HG03159 (cell line): ENCODE results near the gene SPDYE6.
"Not testable (repeated sequence)": the region's sequence is repeated elsewhere in the genome, so short reads cannot be mapped to it uniquely, and the experiment has no call there.

Experiments used
- ATAC-seq: cut with Tn5 transposase; IDR thresholded peaks from one replicate; pipeline ENCODE4 v1.9.1; 2021; ENCODE audit warnings: mild to moderate bottlenecking, moderate library complexity; ENCODE audit not compliant: unreplicated experiment

The SPDYE6 gene

DNA sequence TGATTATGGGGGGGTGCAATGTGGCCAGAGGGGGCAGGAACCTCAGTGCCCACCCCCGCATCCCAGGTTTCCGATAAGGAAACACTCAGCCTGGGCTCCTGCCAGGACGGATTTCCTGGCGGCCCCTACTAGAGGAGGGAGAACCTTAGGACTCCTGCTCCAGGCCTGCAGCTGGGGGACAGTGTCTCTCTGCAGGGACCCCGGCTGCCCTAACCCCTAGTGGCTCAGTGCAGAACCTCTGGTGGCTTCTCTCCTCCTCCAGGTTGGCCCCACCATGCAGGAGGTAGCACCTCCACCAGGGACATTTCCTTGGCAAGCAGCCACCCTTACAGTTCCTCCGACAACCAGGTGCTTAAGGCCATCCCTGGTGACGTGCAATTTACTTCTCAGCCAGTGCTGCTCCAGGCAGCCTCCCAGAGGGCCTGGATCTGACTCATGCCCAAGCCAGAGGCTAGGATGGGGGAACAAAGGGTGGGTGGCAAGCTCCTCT is 37.7 kb downstream of the SPDYE6 start:
- ATAC-seq = no peak

DNA sequence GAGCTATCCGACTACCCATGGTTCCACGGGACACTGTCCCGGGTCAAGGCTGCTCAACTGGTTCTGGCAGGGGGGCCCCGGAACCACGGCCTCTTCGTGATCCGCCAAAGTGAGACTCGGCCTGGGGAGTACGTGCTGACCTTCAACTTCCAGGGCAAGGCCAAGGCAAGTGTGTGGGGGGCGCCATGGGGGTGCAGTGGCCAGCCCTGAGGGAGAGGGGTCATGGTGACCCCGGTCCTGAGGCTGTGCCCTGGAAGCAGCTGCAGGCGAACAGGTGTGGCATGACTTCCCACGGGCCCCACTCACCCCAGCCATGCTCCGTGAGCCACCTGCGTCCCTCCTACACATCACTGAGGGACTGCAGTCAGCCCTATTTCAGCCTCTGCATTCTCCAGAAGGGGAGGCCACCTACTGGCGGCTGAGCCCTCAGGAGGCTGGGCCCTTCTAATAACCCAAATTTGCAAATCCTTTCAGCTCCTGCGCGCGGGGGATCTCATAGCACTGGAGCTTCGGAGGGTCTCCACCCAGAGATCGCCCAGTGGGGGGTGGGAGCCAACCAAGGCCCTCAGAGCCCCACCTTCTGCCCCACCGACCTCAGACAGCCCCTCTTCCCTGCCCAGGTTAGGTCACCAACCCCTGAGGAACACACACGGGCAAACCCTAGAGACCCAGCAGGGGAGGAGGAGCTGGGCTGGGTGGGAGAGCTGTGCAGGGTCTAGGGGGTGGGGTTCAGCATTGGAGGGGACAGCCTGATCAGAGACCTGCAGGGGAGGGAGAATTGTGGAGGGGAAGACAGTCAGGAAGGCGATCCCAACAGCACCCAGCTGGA is 38.8 kb downstream of the SPDYE6 start:
- ATAC-seq = no peak

DNA sequence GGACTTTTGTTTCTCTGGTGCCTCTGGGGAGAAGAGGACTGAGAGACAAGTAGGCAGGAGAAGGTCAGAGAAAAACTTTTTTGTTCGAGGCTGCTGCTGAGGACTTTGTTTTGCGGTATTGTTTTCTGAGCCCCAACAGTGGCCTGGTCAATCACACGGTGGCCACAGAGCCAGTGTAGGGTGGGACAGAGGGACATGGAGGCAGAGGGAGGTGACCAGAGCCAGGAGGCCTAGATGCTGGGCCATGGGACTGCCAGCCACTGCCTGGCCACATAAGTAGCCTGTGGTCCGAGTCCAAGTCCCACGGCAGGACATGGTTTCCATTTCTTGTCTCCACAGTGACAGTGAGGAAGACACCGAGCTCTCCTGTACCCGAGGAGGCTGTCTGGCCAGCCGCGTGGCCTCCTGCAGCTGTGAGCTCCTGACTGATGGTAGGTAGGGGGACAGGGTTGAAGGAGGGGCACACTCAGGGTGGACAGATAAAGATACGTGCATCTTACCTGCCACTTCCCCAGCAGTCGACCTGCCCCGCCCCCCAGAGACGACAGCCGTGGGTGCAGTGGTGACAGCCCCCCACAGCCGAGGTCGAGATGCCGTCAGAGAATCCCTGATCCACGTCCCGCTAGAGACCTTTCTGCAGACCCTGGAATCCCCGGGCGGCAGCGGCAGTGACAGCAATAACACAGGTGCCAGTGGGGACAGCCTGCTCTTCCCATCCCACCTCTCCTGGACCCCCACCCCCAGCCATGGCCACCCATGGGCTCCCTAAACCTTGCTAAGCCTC is 42.1 kb downstream of the SPDYE6 start:
- no peak for ATAC-seq

DNA sequence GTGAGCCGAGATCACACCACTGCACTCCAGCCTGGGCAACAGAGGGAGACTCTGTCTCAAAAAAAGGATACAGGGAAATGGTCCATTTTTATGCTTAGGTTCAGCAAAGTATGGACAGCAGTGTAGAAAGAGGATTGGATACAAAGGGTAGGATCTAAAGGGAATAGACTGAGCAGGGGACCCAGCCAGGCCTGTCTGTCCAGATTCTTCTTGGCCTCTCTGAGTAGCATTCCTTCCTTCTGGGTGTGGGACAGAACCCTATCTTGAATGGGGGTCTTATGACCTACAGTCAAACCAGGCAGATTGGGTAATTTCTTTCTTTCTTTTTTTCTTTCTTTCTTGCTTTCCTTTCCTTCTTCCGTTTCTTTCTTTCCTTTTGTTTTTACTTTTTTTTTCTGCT is 43.9 kb downstream of the SPDYE6 start:
- ATAC-seq = no peak

DNA sequence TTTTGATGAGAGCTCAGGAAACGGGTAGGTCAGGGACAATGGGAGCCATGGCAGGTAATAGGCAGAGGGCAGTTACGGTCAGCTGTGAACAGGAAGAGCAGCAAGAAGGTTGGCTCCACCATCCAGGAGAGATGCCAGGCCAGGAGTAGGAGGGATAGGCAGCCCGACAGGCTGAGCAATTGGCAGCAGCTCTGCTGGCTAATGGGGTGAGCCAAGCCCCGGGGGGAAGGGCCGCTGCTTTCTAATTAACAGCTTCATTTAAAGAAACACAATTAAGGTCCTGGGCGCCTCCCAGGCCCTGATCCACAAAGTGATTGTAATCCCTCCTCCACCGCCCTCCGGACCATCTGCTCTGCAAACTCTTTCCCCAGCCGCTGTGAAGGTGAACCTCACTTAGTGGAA is 45.8 kb downstream of the SPDYE6 start:
- no peak for ATAC-seq

DNA sequence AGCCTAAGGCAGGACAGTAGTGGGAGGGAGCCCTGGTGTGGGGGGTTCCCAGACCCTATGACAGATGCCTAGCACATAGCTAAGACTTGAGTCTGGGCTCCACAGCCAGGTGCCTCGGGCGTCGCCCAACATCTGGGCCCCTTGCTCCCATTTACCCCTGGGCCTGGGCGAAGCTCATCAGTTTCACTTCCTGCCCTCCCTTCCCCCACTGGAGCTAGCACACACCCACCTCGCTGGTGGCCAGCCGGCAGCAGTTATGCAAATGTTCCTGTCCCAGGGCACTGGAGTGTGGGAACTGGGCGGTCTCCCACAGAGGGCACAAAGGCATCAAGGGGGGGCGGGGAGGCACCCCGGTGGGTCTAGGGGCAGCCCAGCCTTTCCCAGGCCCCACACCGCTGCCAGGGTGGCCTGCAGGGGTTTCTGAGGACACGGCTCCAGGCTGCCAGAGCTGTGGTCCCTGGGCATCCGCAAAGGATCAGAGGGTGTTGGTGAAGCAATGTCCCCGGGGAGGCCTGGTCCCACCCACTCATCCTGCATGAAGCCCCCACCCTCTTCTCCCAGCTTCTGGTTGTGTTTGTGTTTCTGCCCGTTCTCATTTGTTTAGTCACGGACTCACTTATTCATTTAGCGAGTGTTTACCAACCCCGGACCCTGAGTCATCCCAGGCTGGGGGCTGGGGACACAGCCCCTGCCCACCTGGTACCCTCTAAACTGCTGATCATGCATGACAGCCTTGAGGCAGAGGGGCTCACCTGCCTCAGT is 49.1 kb downstream of the SPDYE6 start:
- peak; percentile 70 for ATAC-seq

DNA sequence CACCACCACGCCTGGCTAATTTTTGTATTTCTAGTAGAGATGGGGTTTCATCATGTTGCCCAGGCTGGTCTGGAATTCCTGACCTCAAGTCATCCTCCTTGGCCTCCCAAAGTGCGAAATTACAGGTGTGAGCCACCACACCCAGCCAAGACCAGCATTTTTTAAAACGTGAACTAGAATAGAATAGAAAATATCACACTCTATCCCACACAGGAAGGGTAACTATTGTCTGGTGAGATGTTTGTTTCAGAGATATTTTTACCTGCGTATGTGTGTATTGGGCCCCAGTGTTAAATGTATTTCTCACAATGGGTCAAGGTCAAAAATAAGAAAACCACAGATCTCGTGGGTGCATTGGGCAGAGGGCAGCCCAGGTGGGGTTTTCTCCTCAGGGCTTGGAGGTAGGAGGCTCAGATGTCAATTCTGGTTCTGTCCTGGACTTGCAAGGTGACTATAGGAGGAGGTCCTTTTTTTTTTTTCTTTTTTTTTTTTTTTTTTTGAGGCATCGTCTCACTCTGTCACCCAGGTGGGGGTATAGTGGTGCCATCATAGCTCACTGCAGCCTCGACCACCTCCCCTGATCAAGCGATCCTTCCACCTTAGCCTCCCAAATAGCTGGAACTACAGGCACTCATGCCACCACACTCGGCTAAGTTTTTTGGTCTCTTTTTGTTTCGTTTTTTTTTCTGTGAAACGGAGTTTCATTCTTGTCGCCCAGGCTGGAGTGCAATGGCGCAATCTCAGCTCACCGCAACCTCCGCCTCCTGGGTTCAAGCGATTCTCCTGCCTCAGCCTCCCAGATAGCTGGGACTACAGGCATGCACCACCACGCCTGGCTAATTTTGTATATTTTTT is 50.6 kb downstream of the SPDYE6 start:
- ATAC-seq = no peak

DNA sequence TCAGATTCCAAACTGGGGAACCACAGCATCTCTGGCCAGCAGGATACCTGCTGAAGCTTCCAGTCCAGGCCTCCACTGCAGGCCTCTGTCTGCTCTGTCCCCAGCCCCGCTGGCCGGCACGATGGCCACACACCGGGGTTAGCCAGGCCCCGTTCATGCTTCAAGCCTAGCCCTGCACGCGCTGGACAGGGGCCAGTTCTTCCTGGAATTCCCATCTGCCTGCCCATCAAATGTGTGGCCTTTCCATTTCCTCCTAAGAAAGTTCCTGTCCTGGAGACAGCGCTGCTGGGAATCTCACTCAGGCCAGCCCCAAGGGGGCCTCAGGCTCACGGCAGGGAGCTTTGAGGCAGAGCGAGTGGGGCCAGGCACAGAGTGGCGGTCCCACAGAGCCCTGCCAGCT is 51.6 kb downstream of the SPDYE6 start:
- no peak for ATAC-seq

DNA sequence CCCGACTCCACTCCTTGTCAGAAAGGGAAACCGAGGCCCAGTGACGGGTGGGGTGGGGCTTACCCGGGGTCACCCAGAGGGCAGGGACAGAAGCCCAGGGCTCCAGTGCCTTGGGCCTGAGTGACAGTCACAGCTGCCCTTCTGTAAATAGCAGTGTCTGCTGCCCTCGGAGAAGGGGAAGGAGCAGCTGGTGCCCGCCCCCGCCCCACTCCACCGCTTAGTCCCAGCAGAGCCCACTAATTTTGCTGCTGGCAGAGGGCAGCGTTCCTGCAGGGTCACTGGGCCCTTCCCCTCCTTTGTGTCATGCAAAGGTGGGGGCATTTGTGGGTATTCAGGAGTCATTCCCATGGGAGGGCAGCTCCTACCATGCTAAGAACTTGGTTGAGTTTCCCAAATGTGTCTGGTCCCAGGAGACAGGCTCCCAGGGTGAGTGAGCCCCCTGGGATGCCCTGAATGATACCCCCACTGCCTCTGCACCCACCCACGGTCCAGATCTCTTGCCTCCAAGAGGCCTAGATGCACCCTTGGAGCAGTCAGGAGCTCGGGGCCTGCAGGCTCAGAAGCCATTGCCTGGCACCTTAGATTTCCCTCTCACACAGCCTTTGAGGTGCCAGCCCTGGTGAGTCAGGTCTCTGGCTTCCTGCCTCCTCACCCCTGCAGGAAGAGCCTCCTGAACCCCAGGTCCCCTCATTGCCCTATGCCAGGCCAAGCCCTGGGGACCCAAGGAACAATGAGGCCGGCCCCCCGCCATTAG is 52.4 kb downstream of the SPDYE6 start:
- no peak for ATAC-seq

DNA sequence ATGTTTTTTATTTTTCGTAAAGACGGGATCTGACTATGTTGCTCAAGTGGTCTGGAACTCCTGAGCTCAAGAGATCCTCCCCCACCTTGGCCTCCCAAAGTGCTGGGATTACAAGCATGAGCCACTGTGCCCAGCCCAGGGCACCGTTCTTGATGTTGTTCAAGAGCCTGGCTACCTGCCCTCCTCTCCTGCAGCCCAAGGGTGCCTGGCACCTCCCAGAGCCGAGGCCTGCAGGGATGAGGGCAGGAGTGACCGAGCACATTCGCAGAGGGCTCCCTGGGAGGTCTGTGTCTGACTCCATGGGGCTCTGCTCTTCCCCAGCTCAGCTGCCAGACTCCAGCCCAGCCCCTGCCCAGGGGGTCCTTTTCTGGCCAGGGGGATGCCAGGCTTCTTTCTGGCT is 54.2 kb downstream of the SPDYE6 start:
- ATAC-seq = no peak

DNA sequence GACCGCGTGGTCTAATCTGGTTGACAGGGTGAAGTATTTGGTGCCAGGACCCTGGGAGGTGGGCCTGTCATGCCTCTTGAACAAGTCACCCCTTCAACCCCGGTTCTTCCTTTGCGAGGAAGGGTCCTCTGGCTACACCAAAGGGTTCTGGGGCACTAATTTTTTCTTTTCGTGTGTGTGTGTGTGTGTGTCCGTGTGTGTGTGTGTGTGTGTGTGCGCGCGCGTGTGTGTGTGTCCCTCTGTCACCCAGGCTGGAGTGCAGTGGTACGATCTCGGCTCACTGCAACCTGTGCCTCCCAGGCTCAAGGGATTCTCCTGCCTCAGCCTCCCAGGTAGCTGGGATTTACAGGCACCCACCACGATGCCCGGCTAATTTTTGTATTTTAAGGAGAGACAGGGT is 54.9 kb downstream of the SPDYE6 start:
- ATAC-seq = not testable (repeated sequence)

DNA sequence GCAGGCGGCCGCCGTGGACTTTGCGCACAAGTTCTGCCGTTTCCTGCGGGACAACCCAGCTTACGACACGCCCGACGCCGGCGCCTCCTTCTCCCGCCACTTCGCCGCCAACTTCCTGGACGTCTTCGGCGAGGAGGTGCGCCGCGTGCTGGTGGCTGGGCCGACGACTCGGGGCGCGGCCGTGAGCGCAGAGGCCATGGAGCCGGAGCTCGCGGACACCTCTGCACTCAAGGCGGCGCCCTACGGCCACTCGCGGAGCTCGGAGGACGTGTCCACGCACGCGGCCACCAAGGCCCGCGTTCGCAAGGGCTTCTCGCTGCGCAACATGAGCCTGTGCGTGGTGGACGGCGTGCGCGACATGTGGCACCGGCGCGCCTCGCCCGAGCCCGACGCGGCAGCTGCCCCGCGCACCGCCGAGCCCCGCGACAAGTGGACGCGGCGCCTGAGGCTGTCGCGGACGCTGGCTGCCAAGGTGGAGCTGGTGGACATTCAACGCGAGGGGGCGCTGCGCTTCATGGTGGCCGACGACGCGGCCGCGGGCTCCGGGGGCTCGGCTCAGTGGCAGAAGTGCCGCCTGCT is 55.5 kb downstream of the SPDYE6 start:
- no peak for ATAC-seq

DNA sequence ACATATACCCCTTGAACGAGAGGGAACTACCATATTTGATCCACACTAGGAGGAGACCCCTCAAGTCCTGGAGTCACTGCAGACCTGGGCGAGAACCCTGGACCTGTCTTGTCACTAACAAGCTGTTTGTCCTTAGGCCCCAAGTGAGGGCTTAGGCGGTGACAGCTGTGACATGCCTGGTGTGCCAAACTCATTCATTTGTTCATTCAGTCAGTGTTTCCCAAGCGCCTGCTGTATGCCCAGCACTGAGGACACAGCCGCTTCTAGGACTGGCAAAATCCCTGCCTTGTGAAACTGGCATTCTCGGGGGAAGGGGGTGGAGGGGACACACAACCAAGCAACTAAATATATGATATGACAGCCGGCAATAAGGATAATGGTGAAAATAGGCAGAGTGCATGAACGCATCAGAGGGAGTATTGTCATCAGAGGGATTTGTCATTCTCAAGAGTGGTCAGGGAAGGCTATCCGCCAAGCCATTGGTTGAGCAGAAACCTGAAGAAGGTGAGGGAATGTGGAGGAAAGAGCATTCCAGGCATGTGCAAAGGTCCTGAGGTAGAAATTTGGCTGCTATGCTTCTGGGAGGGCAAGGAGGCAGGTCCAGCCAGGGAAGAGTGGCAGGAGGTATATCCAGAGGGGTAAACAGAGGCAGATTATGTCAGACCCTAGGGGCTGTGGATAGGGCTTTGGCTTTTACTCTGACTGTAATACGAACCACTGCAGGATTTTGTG is 58.6 kb downstream of the SPDYE6 start:
- ATAC-seq = no peak

DNA sequence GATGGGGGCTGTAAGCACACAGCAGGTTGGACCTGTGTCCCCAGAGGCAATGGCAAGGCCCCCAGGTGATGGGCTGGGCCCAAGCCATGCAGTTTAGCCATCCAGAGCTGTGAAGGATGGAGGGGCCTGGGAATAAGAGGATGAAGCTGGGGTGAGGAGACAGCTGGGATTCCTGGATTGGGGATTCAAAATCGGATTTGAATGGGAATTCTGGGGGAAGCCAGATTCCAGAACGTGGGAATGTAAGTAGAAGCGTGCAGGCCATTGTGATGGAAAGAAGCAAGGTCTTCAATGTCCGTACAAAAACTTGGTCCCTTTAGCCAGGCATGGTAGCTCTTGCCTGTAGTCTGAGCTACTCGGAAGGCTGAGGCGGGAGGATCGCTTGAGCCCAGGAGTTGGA is 59.7 kb downstream of the SPDYE6 start:
- no peak for ATAC-seq

DNA sequence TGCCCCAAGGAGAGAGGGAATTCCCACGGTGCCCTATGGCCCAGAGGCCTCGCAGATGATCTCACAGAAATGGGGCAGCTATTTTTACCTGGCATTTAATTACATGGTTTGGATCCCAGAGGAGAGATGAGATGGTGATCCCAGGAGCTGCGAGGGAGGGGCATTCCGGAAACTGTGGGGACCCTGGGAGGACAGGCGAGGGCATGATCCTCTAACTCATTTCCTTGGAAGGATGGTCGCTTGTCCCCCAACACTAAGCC is 60.1 kb downstream of the SPDYE6 start:
- no peak for ATAC-seq
